ENCODE data around the gene RBPJ.

RBPJ gene

DNA sequence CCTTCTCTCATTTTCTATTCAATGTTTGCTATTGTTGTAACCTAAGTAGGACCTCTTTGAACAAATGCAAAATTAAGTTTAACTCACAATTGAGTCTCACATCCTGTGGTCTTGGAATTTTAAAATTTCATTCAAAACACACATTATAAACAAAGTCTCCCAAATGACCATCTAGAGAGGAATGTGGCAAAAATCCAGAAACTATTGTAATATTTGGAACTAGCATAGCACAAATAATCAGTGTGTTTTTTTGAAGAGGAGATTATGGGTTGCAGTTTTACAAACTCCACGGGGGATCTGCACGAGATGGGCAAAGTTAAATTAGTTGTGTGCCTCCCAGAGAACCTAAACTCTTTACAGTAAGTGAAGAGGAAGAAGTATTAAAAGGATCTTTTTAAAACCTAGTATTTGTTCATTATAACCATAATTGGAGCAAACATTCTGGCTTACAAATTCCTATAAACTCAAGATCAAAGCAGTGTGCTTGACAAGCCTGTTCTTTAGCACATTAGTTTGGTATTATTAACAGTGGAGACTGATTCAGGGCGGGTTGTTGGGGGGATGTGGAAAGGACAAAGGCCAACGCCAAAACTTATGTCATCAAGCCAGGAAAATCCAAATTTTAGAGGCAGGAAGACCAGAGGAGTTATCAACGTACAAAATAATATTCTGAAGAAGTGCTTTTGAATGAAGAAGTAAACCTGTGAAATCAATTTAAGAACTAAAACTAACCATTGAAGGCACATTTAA, 22.4 kb upstream of the RBPJ start:
- in situ Hi-C loops (cut with HindIII; ENCODE audit: low pct_ligation_motif_present, low sequenced_read_pairs) = no loop called here
- Histone ChIP-seq H3K4me3 (ENCODE audit: low read depth, low read length) (no peak overlapping the region), H3K27ac (peak overlapping the region; percentile 21), H3K36me3 (replicated peaks) (no peaks in the 10 kb centered on the region), H3K27me3 (replicated peaks) (no peaks in the 10 kb centered on the region)
- TF ChIP-seq, protein P1, sequence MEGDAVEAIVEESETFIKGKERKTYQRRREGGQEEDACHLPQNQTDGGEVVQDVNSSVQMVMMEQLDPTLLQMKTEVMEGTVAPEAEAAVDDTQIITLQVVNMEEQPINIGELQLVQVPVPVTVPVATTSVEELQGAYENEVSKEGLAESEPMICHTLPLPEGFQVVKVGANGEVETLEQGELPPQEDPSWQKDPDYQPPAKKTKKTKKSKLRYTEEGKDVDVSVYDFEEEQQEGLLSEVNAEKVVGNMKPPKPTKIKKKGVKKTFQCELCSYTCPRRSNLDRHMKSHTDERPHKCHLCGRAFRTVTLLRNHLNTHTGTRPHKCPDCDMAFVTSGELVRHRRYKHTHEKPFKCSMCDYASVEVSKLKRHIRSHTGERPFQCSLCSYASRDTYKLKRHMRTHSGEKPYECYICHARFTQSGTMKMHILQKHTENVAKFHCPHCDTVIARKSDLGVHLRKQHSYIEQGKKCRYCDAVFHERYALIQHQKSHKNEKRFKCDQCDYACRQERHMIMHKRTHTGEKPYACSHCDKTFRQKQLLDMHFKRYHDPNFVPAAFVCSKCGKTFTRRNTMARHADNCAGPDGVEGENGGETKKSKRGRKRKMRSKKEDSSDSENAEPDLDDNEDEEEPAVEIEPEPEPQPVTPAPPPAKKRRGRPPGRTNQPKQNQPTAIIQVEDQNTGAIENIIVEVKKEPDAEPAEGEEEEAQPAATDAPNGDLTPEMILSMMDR (IDR thresholded peaks at IDR 0.05; ENCODE audit: low read depth, low read length, missing control alignments) = no peak
- DNase-seq = no peak

GRCh38 chr4:26299254-26299882, 21.4 kb upstream of the RBPJ start:
- Histone ChIP-seq H3K27ac (no peak overlapping the region), H3K27me3 (replicated peaks) (no peaks in the 10 kb centered on the region), H3K36me3 (replicated peaks) (no peaks in the 10 kb centered on the region), H3K4me3 (ENCODE audit: low read depth, low read length) (no peak overlapping the region)
- TF ChIP-seq, protein P1 (IDR thresholded peaks at IDR 0.05; ENCODE audit: low read depth, low read length, missing control alignments) = no peak
- DNase-seq = no peak
- in situ Hi-C loops (cut with HindIII; ENCODE audit: low pct_ligation_motif_present, low sequenced_read_pairs) = no loop called here

DNA sequence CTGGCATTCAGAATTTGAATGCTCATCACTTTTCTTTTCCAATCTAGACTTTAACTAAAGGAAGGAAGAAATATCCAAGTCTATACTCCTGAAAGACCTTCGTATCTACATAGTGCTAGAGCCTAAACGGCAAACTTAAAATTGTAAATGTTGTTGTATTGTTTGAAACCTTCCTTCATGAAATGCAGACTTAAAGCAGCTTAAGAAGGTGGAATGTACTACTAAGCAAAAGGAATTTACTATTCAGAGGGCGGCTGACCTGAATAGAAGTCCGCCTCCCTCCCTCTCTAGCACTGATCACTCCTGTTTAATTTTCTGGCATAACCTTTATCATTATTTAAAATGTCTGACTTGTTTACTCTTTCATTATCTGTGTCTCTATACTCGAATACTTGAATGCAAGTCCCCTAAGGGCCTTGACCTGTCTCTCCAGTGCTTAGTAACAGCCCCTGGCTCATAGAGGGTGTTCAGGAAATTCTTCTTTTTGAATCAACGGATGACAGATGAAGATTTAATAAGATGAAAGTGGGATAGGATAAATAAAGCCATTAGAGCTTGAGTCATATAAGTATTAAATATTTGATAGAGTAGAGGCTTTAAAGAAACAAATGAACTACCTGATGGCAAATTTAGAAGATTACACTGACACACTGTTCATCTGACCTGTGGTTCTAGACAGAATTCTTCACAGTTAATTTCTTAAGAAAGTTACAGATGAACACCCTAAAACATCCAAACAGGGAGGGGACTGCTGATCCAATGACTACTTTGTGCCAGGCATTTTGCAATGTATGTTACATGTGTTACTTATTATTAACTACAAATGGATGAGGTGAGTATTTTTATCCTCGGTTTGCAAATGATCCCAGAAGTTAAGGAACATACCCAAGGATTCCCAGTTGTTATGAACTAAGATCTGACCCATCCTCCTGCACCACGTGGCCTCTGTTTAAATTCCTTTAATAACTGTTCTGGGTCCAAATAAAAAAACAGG, 20.2 kb upstream of the RBPJ start:
- no peaks in the 10 kb centered on the region for H3K36me3 ChIP-seq (replicated peaks)
- H3K27me3 ChIP-seq (replicated peaks) = no peaks in the 10 kb centered on the region
- TF ChIP-seq, protein P1 (IDR thresholded peaks at IDR 0.05; ENCODE audit: low read depth, low read length, missing control alignments) = no peak
- DNase-seq = no peak
- no peak overlapping the region for H3K4me3 ChIP-seq (ENCODE audit: low read depth, low read length)
- H3K27ac ChIP-seq = no peak overlapping the region
- in situ Hi-C loops (cut with HindIII; ENCODE audit: low pct_ligation_motif_present, low sequenced_read_pairs) = no loop called here

- TF ChIP-seq, protein P1 (IDR thresholded peaks at IDR 0.05; ENCODE audit: low read depth, low read length, missing control alignments) = no peak
- Histone ChIP-seq H3K27ac (no peak overlapping the region), H3K27me3 (replicated peaks) (no peaks in the 10 kb centered on the region), H3K36me3 (replicated peaks) (no peaks in the 10 kb centered on the region), H3K4me3 (ENCODE audit: low read depth, low read length) (no peak overlapping the region)
- in situ Hi-C loops (cut with HindIII; ENCODE audit: low pct_ligation_motif_present, low sequenced_read_pairs) = no loop called here
- no peak for DNase-seq
Observed at GRCh38 chr4:26302031-26302899, 18.5 kb upstream of the RBPJ start.

- no peak for DNase-seq
- in situ Hi-C loops (cut with HindIII; ENCODE audit: low pct_ligation_motif_present, low sequenced_read_pairs) = no loop called here
- no peaks in the 10 kb centered on the region for H3K36me3 ChIP-seq (replicated peaks)
- H3K4me3 ChIP-seq (ENCODE audit: low read depth, low read length) = no peak overlapping the region
- H3K27ac ChIP-seq = no peak overlapping the region
- TF ChIP-seq, protein P1 (IDR thresholded peaks at IDR 0.05; ENCODE audit: low read depth, low read length, missing control alignments) = no peak
- H3K27me3 ChIP-seq (replicated peaks) = no peaks in the 10 kb centered on the region
Observed at GRCh38 chr4:26303008-26303407, 17.8 kb upstream of the RBPJ start.

Data from brain microvascular endothelial cell (primary cell).